Body of pancreas (tissue), 4 donors: Measurements from ENCODE around the gene PCBP3.

Source experiments
- POLR2A ChIP-seq, 3 donors: fragments of 450-650 bp; IDR thresholded peaks; one replicate each; pipeline ENCODE4 v1.6.1; 2016; ENCODE audit warnings: antibody characterized with exemption in 3 of 3, mild to moderate bottlenecking in 2 of 3
- TF ChIP-seq, protein P1 (sequence below), 7 experiments: fragments of 450-650 bp in 4 of 7; fragments of 200-600 bp in 3 of 7; sonication (generic) in 3 of 7; IDR thresholded peaks; one replicate each; pipeline ENCODE4 v1.5.1; 2016 to 2019; ENCODE audit warnings: antibody characterized with exemption in 7 of 7

DNA sequence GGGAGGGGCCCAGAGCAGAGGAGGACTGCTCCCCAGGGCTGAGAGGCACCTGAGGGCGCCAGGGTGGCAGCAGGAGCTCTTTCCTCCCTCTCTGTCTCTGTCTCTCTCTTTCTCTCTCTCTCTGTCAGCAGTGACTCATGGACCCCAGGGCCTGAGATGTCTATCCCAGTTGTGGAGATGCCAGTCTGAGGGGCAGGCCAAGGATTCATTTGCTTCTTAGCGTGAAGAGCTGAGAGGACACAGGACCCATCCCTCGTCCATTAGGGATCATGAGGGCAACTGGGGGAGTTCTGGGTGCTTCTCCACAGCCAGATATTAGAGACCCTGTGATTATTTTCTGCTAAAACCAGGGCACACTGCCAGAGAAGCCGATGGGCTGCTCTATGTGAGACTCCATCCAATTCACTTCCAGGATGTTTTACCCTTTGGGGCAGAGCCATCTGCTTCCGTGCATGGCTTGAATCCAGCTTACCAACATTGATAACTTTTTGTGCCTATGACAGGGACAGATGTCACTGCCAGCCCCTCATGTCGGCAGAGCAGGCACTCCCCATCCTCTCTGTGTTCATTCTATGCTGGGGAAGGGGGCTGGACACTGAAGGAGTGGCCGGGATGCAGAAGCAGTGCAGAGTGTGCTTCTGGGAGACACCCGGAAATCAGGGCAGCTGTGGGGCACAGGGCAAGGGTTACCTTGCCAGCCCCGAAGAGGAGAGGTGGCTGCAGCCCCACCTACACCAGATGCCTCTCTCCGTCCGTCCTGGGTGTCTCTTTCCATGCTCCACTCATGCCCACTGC, 4.1 kb upstream of the PCBP3 start:
- TF ChIP-seq, protein P1, sequence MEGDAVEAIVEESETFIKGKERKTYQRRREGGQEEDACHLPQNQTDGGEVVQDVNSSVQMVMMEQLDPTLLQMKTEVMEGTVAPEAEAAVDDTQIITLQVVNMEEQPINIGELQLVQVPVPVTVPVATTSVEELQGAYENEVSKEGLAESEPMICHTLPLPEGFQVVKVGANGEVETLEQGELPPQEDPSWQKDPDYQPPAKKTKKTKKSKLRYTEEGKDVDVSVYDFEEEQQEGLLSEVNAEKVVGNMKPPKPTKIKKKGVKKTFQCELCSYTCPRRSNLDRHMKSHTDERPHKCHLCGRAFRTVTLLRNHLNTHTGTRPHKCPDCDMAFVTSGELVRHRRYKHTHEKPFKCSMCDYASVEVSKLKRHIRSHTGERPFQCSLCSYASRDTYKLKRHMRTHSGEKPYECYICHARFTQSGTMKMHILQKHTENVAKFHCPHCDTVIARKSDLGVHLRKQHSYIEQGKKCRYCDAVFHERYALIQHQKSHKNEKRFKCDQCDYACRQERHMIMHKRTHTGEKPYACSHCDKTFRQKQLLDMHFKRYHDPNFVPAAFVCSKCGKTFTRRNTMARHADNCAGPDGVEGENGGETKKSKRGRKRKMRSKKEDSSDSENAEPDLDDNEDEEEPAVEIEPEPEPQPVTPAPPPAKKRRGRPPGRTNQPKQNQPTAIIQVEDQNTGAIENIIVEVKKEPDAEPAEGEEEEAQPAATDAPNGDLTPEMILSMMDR (IDR thresholded peaks at IDR 0.05), result no peak
- no peak for TF ChIP-seq POLR2A (IDR thresholded peaks at IDR 0.05)
